Loucy (cell line): ENCODE measurements around the gene EP400.
"Not testable (repeated sequence)": the region's sequence is repeated elsewhere in the genome, so short reads cannot be mapped to it uniquely, and the experiment has no call there.

Experiments used
- H2AFZ ChIP-seq: fragments of 200-600 bp; sonication (generic); 2 replicates; pipeline ENCODE4 v1.6.0; 2016; ENCODE audit warnings: antibody characterized with exemption, mild to moderate bottlenecking, low read length, moderate library complexity
- H3F3A ChIP-seq: fragments of 200-600 bp; 2 replicates; pipeline ENCODE4 v1.6.0; 2016; ENCODE audit warnings: antibody characterized with exemption, low read depth, mild to moderate bottlenecking
- H3K27me3 ChIP-seq: fragments of 200-600 bp; sonication (generic); 2 replicates; pipeline ENCODE4 v1.6.1; 2014; ENCODE audit warnings: low read length, mild to moderate bottlenecking; ENCODE audit not compliant: insufficient read depth, poor library complexity, severe bottlenecking
- H3K36me3 ChIP-seq: fragments of 200-600 bp; sonication (generic); 2 replicates; pipeline ENCODE4 v1.6.1; 2016; ENCODE audit warnings: low read length; ENCODE audit not compliant: insufficient read depth
- H3K4me1 ChIP-seq: fragments of 200-600 bp; sonication (generic); 2 replicates; pipeline ENCODE4 v1.5.1; 2014; ENCODE audit warnings: low read length, mild to moderate bottlenecking; ENCODE audit not compliant: insufficient read depth, poor library complexity, severe bottlenecking
- H3K4me2 ChIP-seq: fragments of 200-600 bp; sonication (generic); 2 replicates; pipeline ENCODE4 v1.6.0; 2014; ENCODE audit warnings: antibody characterized with exemption, low read length, low read depth, mild to moderate bottlenecking; ENCODE audit not compliant: poor library complexity, severe bottlenecking
- H3K4me3 ChIP-seq: fragments of 200-600 bp; sonication (generic); 2 replicates; pipeline ENCODE4 v1.5.1; 2014; ENCODE audit warnings: low read length, mild to moderate bottlenecking, mixed read lengths; ENCODE audit not compliant: poor library complexity, severe bottlenecking
- H3K79me2 ChIP-seq: fragments of 200-600 bp; sonication (generic); 2 replicates; pipeline ENCODE4 v1.6.1; 2014; ENCODE audit warnings: low read length; ENCODE audit not compliant: insufficient read depth
- H3K9ac ChIP-seq: fragments of 200-600 bp; sonication (generic); 2 replicates; pipeline ENCODE4 v1.6.0; 2014; ENCODE audit warnings: mild to moderate bottlenecking, low read depth, low read length, moderate library complexity; ENCODE audit not compliant: poor library complexity, severe bottlenecking
- H3K9me2 ChIP-seq: fragments of 200-600 bp; sonication (generic); replicated peaks from 2 replicates; pipeline ENCODE4 v1.6.1; 2016; ENCODE audit warnings: low read depth, low read length, mixed read lengths
- H3K9me3 ChIP-seq: fragments of 200-600 bp; sonication (generic); 2 replicates; pipeline ENCODE4 v1.6.1; 2014; ENCODE audit warnings: mild to moderate bottlenecking, antibody characterized with exemption, low read length, low read depth; ENCODE audit not compliant: insufficient read depth
- H4K20me1 ChIP-seq: fragments of 200-600 bp; sonication (generic); 2 replicates; pipeline ENCODE4 v1.6.0; 2014; ENCODE audit warnings: antibody characterized with exemption, low read length, mild to moderate bottlenecking; ENCODE audit not compliant: insufficient read depth, poor library complexity, severe bottlenecking
- CTCF ChIP-seq: fragments of 200-600 bp; sonication (generic); conservative IDR thresholded peaks from 2 replicates; pipeline ENCODE4 v1.5.1; 2014; ENCODE audit warnings: mild to moderate bottlenecking, antibody characterized with exemption, low read length
- EZH2phosphoT487 ChIP-seq: fragments of 200-600 bp; IDR thresholded peaks from 2 replicates; pipeline ENCODE4 v1.6.1; 2018; ENCODE audit warnings: antibody characterized with exemption, mild to moderate bottlenecking, moderate library complexity, borderline replicate concordance

The EP400 gene

GRCh38 chr12:131947482-131948027, 2.2 kb upstream of the EP400 start:
- H2AFZ ChIP-seq = no peak overlapping the region
- peaks cover 26% of the 10 kb centered on the region for H3K4me1 ChIP-seq
- TF ChIP-seq CTCF (no peak), EZH2phosphoT487 (no peak)

GRCh38 chr12:131948166-131948712, 1.5 kb upstream of the EP400 start:
- H2AFZ ChIP-seq = no peak overlapping the region

More at GRCh38 chr12:131947482-131948027, 2.2 kb upstream of the EP400 start:
- Histone ChIP-seq H3K27me3 (no peaks in the 10 kb centered on the region), H3K9me2 (no peaks in the 10 kb centered on the region), H3F3A (peaks cover 11% of the 10 kb centered on the region; the same call in 1 of the 2 replicates), H3K4me2 (peak overlapping the region; percentile 75), H3K36me3 (no peaks in the 10 kb centered on the region; the same call in 1 of the 2 replicates), H3K9ac (no peak overlapping the region), H3K9me3 (no peaks in the 10 kb centered on the region), H3K79me2 (peaks cover 27% of the 10 kb centered on the region), H4K20me1 (peaks cover 21% of the 10 kb centered on the region), H3K4me3 (no peak overlapping the region)

GRCh38 chr12:131948713-131949430, 870 bp upstream of the EP400 start:
- H3K79me2 ChIP-seq = peaks cover 41% of the 10 kb centered on the region
- peak overlapping the region; percentile 98 for H3K4me3 ChIP-seq
- not testable (repeated sequence) for H3K27me3 ChIP-seq, H3K36me3 ChIP-seq, H3K9me2 ChIP-seq, H3K9me3 ChIP-seq
- H4K20me1 ChIP-seq = peaks cover 33% of the 10 kb centered on the region
- peak overlapping the region; percentile 81; the same call in 1 of the 2 replicates for H2AFZ ChIP-seq
- H3K4me1 ChIP-seq = peaks cover 38% of the 10 kb centered on the region
- H3F3A ChIP-seq = peaks cover 11% of the 10 kb centered on the region; the same call in 1 of the 2 replicates
- peak overlapping the region; percentile 56 for H3K9ac ChIP-seq
- H3K4me2 ChIP-seq = peak overlapping the region; percentile 75

More at GRCh38 chr12:131948166-131948712, 1.5 kb upstream of the EP400 start:
- Histone ChIP-seq H3K9me3 (no peaks in the 10 kb centered on the region), H3K4me2 (peak overlapping the region; percentile 75), H3F3A (peaks cover 11% of the 10 kb centered on the region; the same call in 1 of the 2 replicates), H3K79me2 (peaks cover 34% of the 10 kb centered on the region), H3K9me2 (no peaks in the 10 kb centered on the region), H3K4me3 (peak overlapping the region; percentile 98), H3K27me3 (no peaks in the 10 kb centered on the region), H4K20me1 (peaks cover 28% of the 10 kb centered on the region), H3K36me3 (no peaks in the 10 kb centered on the region; the same call in 1 of the 2 replicates), H3K4me1 (peaks cover 33% of the 10 kb centered on the region), H3K9ac (no peak overlapping the region)
- TF ChIP-seq CTCF (no peak), EZH2phosphoT487 (no peak)
